UCSD-AML1 (cell line): ENCODE measurements around the gene SSTR5.
"Not testable (repeated sequence)": the region's sequence is repeated elsewhere in the genome, so short reads cannot be mapped to it uniquely, and the experiment has no call there.

ENCODE experiments used
- DNase-seq: peaks from one replicate; lab custom pipeline; 2025; ENCODE audit not compliant: unreplicated experiment; lab: John Stamatoyannopoulos, UW

The SSTR5 gene

DNA sequence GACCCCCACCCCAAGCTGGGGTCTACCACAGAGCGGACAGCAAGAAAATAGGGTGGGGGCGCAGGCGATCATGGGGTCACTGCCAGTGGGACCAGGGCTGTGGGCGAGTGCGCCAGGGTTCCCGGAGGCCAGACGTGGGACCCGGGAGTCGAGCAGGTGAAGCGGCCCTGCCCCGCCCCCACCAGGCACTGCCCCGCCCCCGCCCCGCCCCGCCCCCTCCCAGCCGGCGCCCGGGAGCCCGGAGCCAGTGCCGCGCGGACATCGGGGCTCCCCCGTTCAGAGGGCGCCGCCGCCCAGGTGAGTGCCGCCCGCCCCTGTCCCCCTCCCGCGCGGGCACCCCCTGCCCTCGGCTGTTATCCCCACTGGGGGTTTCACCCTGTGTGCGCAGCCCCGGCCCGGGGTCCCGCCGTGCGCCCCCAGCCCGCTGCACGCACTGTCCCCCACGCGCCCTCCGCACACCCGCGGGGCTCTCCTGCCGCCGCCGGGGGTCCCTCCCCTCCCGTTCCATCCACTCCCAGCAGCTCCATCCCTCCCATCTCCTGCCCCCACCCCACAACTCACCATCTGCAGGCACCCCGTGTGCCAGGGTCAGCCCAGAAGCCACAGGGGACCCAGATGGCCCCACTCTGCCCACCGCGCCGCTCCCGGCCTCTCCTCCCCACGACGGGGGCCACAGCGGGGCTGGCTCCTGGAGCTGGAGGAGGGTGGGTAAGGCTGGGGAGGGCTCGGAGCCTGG lies at the start of gene SSTR5:
TSS of gene SSTR5 (plus strand) at position 222 of the 736 bp plus-strand sequence. CDS start 6,122 bp downstream, outside the sequence.
- no peak for DNase-seq

DNA sequence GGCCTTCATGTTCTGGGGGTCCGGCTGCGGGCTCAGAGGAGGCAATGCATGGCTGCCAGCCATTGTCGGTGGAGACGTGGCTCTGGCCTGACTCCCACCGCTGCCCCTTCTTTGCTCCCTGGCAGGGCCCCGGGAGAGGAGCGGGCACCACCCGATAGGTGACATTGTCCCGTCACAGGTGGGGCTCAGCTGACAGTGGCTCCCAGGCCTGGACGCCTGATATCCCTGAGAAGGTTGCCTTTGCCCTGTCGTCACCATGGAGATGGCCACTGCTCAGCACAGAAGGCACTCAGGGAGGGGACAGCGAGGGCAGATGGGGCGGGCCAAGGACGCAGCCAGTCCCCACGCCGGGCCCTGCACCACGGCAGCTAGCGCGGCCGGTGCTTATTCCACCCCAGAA lies 48.4 kb upstream of the SSTR5 start:
- DNase-seq = no peak

DNA sequence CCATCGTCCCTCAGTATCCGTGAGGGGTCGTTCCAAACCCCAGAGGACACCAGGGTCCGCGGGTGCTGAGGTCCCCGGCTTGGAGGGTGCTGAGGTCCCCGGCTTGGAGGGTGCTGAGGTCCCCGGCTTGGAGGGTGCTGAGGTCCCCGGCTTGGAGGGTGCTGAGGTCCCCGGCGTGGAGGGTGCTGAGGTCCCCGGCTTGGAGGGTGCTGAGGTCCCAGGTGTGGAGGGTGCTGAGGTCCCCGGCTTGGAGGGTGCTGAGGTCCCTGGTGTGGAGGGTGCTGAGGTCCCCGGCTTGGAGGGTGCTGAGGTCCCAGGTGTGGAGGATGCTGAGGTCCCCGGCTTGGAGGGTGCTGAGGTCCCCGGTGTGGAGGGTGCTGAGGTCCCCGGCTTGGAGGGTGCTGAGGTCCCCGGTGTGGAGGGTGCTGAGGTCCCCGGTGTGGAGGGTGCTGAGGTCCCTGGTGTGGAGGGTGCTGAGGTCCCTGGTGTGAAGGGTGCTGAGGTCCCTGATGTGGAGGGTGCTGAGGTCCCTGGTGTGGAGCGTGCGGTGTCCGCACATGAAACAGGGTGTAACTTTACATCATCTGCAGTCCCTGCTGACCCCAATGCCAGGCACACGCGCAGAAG lies 47.3 kb upstream of the SSTR5 start:
- DNase-seq = not testable (repeated sequence)

DNA sequence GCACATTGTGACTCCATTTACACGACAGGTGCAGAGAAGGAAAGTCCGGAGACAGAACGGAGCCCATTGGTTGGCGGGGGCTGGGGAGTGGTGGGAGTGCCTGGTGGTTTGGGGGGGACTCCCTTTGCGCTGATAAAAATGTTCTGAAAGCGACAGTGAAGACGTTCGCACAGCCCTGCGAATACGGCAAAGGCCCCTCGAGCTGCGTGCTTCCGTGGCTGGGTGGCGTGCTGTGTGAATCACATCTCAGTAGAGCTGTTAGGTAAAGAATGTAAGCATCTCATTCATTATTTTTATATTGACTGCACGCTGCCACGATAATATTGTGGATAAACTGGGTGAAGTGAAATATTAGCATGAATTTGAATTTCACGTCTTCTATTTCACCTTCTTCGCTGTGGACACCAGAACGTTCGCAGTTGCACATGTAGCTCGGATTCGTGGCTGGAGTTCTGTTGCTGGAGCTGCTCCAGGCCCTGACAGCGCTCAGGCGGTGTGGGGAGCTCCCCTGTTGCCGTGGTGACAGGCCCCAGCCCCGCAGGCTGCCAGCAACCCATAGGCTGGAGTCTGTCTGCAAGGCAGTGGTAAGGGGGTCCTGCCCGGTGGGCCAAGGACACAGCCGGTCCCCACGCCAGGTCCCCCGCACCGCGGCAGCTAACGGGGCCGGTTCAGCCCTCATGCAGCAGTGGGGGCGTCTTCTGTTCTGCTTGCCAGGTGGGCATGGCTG lies 46.3 kb upstream of the SSTR5 start:
- DNase-seq = no peak

DNA sequence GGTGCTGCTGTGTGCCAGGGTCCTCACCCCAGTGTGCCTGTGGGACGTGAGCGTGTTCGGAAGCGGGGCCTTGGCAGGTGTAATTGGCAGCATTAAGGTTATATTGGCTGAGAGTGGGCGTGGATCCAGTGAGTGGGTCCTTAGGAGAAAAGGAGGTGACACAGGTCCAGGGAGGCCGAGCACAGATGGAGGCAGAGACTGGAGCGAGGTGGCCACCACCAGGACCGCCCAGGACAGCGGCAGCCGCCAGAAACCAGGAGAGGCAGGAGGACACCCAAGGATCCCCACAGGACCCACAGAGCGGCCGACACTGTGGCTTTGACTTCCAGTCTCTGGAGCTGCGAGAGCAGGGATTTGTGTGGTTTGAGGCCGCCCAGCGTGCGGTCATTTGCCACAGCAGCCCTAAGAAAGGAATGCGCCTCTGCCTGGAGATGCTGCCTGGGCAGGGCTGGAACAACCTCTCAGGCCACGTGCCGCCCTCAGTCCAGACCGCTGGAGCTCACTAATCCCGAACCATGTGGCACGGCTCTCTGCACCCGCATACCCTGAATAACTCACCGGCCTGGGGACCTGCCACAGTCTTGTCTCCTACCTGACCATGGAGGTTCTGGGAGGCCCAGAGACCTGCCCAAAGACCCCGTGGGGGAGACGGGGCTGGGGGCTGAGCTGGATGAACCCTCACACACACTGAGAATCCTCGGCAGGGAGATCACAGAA lies 45.6 kb upstream of the SSTR5 start:
- DNase-seq = no peak

DNA sequence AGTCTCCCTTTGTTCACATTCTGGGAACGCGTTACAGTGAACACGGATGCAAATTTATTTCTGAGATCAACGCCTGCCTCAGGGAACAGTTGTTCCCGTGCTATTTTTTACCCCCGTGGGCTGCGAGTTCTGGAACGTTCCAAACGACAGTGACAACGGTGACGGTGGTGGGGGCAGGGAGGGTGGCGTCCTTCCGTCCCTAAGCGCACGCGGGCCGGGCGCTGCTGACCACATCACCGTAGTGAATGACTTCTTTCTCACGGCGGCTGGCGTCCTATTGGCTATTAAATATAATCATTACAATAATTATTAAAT lies 45.1 kb upstream of the SSTR5 start:
- DNase-seq = no peak

DNA sequence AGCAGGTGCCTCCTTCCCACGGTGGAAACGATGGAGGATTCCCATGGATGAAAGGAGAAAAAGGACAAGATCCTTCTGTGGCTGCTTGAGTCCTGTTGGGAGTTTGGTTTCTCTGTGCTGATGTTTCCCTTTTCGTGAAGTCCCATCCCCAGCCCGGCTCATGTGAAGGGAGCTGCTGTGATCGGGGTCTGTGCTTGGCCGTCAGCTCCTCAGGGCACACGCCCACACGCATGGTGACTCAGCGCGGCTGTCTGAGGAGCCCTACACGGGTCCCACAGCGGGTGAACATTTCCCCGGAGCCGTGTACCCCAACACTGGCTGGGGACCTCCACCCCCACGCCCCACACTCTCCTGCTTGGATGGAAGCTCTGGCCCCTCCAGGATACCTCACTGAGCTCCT lies 44.5 kb upstream of the SSTR5 start:
- DNase-seq = no peak

DNA sequence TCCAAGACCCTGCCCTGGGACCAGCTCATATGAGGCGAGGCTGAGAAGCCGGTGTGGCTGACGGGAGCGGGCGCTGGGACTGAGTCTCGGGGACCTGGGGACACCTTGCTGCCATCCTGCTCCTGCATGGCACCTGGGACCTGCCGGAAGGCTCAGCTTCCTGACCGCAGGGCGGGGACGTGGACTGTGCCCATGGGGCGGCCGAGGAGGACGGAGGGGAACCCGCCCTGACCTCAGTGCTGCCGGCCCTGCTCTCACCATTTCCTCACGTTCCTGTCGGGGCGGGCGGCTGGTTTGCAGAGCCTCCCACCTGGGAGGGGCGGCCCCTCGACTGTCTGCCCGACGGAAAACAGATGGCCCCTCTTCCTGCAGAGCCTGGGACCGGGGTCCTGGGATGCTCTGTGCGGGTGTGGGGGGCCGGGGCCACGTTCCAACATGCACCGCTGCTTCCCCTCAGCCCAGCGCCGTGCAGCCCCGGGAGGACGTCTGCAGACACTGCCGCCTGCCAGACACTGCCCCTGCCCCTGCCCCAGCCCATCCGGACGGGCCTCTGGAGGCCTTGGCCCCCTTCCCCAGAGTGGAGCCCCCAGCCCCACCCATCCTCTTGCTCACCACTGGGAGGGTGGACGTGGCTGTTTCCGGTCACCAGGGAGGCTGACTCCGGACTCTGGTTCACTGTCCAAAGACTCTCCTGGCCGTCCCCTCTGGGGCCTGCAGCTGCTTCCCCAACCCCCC lies 43.9 kb upstream of the SSTR5 start:
- DNase-seq = no peak

DNA sequence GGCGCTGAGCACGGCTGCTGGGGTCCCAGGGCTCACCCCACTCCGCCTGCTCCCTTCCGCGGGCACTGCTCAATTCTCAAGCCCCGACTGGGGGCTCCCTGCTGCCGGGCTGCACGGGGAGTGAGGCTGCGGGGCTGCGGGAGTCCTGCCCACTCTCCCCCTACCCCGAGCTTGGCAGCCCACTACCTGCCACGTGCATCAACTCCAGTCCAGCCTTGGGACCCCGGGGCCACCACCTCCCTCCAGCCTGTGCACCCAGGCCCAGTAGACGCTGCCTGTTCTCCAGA lies 43.3 kb upstream of the SSTR5 start:
- DNase-seq = no peak

DNA sequence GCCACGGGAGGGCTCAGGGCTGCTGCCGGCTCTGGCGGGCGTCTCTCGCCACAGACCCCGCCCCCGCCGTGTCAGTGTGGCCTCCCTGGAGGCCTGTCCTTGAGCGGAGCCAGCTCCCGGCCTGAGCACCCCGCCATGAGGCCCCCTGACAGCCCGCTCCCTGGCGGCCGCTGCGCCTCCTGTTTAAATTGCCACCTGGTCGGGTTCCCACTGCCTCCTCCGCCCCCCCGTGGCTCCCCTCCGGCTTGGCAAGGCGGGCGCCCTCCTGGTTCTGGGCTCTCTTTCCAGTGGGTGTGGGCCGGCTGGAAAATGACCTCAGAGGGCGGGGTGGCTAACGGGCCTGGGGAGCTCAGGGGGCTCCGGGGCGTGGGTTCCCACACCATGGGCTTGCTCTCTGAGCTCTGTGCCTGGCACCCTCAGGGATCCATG lies 42.1 kb upstream of the SSTR5 start:
- DNase-seq = no peak

DNA sequence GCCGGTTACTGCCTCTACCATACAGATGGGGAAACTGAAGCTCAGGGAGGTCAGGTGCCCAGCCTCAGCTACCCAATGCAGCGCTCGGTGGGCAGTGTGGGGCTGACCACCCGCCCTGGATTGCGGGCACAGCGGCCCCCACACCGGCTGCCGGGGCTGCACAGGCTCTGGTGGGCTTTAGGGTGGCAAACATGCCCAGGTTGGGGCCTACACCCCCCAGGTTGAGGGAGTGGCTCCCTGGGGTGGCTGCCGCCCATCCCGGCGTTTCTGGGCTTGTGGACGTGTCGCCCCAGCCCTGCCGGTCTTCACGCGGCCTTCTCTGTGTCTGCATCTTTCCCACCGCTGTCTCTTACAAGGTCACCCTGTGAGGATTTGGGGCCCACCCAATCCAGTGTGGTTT lies 40.9 kb upstream of the SSTR5 start:
- no peak for DNase-seq

DNA sequence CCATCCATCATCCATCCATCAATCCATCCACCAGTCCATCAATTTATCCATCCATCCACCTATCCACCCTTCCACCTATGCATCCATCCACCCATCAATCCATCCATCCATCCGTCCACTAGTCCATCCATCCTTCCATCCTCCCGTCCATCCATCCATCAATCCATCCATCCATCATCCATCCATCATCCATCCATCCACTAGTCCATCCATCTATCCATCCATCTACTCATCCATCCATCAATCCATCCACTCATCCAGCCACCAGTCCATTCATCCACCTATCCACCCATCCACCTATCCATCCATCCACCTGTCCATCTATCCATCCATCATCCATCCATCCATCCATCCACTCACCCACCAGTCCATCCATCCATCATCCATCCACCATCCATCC lies 39.9 kb upstream of the SSTR5 start:
- DNase-seq = no peak

DNA sequence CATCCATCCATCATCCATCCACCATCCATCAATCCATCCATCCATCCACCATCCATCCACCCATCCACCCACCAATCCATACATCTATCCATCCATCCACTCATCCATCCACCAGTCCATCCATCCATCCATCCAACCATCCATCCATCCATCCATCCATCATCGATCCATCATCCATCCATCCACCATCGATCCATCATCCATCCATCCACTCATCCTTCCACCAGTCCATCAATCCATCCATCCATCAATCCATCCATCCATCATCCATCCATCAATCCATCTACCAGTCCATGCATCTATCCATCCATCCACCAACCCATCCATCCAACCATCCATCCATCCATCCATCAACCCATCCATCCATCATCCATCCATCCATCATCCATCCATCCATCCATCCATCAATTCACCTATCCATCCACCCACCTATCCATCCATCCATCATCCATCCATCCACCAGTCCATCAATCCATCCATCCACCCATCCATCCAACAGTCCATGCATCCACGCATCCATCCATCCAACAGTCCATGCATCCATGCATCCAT lies 39.3 kb upstream of the SSTR5 start:
- DNase-seq = no peak

DNA sequence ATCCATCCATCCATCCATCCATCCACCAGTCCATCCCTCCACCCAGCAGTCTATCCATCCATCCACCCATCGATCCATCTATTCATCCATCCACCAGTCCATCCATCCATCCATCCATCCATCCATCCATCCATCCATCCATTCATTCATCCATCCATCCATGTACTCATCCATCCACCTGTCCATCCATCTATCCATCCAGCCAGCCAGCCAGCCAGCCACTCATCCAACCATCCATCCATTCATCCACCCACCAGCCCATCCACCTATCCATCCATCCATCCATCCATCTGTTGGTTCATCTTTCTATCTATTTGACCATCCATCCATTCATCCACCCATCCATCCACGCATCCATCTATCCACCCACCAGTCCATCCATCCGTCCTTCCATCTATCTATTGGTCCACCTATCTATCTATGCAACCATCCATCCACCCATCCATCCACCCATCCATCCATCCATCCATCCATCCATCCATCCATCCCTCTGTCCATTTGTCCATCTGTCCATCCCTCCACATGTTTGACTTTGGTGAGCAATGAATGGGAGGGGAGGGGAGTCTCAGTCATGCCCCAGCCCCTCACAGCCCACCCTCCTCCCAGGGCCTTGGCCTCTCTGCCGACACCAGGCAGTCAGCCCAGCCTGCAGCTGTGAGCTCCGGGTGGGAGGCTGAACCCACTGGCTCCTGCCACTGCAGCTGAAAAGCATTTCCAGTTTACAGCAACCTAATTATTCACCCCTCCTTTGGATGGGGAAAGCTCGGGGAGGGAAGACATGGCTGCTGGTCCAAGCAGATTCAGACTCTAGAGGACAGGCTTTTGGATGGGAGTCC lies 38.1 kb upstream of the SSTR5 start:
- no peak for DNase-seq

DNA sequence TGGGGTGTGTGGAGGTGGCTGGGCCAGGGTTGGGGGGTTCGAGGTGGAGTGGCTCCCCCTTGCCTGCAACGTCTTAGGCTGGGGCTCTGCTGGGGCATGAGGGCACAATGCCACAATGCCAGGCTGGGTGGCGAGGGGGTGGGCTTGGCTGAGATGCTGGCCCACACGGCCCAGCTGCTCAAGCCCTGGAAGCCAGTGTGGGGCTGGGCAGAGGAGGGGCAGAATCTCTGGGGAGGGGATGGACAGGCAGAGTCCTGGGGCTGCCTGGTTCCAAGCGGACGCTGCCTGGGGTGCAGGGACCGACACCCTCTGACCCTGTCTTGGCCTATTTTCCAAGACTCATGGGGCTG lies 37.5 kb upstream of the SSTR5 start:
- no peak for DNase-seq

DNA sequence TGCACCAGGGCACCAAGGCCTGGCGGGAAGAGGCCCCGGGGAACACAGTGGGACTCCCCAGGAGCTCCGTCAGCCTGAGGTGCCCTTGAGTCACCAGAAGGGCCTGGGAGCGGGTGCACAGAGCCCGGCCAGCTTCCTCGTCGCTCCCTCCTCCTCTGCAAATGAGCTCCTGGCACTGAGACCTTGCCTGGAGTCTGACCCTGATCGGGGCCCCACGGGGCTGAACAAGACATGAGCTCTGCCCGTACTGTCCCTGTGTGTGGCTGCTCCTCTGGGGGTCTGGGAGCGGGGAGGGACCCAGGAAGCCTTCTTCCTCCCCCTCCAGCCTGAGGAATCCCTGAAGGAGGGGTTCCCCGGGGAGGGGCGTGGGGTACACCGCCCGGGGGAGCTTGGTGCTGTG lies 36.4 kb upstream of the SSTR5 start:
- no peak for DNase-seq

DNA sequence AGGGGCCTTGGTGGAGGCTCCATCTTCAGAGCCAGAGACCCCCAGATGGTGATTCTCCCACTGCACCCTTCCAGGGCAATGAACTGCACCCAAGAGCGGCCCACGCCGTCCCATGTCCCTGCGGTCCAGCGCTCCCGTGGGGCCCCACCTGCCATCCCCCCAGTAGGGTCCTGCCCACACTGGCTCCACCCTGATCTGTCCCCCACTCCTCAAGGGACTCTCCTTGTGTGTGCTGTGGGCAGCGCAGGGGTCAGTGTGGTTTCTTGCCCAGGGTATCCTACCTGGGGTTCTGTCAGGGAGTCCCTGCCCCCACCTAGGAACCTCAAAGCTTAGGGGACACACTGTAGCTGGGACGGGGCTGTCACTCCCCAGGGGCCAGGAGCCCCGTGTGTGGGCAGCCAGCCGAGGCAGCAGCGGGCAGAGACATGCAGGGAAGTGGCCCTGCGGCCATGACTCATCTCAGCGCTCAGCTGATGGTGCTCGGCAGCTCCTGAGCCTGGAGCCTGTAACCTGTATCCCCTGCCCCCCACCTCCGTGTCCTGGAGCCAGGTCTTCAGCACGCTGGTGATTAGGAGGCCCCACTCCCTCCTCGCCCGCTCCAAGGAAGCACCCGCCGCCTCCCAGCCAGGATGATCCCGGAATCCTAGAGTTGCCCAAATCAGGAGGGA lies 35.7 kb upstream of the SSTR5 start:
- no peak for DNase-seq

DNA sequence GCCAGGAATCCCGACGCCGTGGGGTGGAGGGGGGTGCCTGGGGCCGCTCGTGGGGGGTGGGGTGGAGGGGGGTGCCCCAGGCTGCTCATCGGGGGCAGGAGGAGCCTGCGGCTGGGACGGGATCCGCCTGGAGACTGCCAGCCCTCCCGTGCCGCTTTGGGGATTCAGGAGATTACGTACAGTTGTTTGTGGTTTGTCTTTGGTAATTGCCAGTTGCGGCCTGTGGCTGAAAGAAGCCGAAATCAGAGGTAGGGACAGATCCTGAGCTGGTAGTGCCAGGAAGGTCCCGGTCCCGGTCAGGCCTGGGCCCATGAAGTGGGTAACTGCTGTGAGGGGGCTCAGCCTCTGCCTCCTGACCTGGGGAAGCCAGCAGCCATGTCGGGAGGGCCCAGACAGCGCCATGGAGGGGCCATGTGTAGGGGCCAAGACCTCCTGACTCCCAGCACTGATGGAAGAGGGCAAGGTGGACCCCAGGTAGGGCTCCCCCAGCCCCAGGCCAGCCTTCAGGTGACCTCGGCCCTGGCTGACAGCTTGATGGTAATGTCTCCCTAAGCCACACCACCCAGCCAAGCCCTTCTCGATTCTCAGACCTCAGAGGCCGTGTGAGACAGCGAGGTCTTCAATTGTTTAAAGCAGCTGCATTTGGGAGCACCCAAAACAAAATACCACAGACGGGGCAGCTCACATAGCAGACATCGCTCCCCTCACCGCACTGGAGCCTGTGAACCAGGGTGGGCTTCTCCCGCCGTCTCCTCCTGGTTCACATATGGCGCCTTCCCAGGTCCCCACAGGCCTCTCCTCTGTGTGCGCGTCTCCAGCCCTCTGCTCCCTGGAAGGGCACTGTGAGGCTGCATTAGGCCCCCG lies 34.9 kb upstream of the SSTR5 start:
- DNase-seq = no peak

DNA sequence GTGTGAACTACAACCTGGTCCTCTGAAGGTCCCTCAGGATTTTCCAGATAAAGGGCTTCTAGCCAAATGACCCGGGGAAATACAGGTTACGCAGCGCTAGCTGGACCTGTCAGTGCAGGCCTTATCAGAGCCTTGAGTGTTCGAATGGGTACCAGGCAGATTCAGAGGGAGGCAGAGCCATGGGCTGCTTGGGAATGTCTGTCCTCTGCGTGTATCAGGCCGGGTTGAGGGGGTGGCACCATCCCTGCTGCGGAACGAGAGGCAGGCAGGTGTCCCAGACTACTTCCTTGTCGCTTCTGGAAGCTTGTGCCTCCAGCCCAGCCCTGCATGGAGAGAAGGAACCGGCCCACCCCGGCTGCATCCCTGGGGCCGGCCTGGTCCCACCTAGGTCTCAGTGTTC lies 33.6 kb upstream of the SSTR5 start:
- no peak for DNase-seq
